HG02610 (cell line): ENCODE data around the gene ARMH3.
A peak's percentile ranks its signal among the peaks of the same experiment; 100 is the strongest.

Experiments
- ATAC-seq: cut with Tn5 transposase; IDR thresholded peaks from one replicate; pipeline ENCODE4 v1.9.1; 2021; ENCODE audit warnings: mild to moderate bottlenecking, moderate library complexity; ENCODE audit not compliant: unreplicated experiment

Gene ARMH3

DNA sequence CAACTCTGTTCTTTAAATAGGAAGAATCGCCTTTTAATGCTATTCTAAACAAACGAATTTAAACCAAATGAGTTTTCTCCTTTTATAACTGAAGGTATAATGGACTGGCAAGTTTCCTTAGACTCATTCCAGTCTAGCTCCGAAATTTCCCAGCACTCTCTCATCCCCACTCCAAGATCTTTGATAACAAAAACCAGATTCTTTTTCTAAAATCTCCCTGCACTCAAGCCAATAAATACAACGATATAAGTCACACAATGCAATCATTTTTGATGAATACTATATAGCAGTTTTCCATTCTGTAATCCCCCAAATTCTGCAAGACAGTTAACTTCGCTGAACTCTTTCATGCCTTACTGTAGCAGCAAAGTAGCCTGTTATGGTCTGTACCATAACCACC is 239.6 kb downstream of the ARMH3 start:
- ATAC-seq: no peak

DNA sequence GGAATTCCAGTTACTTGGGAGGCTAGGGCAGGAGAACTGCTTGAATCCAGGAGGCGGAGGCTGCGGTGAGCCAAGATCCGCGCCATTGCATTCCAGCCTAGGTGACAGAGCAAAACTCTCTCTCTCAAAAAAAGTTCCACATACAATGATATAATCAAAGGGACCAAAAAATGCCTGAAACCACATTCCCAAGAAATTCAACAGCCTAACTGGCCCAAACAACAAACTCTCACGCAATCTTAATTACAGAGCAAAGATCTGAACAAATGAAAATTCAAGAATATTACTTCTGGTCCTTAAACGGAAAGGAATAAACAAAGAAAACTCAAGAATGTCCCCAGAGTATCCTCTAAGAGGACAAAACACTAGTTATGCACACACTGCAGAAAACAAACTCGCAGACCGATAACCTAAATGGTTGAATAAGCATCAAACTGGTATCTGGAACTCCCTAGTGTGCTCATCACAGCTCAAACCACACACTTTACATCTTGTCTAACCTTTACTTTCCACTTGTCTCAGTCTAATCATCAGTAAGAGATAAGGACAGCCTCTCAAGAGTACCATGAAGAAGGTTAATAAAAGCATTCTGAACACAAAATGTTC is 241.4 kb downstream of the ARMH3 start:
- peak; percentile 39 for ATAC-seq

GRCh38 chr10:101812606-101813005 is 243.4 kb downstream of the ARMH3 start:
- no peak for ATAC-seq

GRCh38 chr10:101807158-101807557 is 248.8 kb downstream of the ARMH3 start:
- ATAC-seq: no peak

DNA sequence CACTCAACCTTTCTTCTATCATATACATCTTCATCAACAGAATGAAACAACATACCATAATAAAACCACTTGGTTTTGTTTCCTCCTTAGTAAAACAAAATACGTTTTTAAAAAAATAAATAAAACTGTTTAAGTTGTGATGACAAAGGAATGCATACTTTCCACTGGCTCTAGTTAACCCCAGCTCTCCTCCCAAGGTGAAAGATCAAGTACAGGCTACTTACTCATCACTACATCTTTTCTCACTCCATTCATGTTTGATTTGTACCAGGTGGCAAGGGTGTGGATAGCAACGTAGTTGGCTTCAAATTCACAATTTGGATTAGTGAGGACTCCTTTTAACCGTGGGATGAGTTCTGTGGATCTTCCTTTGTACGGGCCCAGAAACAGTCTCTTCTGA is 252.5 kb downstream of the ARMH3 start:
- no peak for ATAC-seq

DNA sequence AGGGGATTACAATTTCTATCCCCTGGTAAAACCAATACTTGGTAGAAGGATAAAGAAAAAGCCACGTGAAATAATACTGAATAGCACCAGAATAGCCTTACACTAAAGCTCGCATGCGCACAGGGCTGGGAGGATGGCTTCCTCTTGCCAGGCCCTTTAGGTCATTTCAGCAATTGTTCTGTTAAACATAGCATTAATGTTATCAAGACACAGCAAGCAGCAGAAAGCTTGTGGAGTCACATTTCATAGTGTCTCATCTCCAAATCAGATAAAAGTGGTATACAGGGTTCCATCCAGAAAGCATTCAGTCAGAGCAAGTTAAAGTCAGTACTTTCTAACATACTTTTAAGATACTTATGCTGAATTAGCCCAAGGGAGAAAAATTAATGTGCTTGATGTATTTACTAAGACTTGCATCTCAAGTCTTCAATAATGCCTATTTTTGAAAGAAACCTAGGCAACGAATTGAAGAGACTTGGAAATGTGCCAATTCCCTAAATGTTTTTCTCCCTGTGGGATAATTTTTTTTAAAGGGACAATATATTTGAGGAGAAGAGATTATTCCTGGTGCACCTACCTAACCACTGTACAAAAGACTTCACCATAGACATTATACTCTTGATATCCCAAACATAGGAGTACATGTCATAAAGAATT is 258.4 kb downstream of the ARMH3 start:
- ATAC-seq: no peak
